Neutrophil (primary cell): ENCODE results near the gene EPYC.

Experiments
- H3K27ac ChIP-seq: fragments of 200-600 bp; sonication (generic); 2 replicates; pipeline ENCODE4 v1.5.1; 2016; ENCODE audit warnings: mild to moderate bottlenecking, moderate library complexity
- H3K27me3 ChIP-seq: fragments of 200-600 bp; sonication (generic); 2 replicates; pipeline ENCODE4 v1.6.0; 2016; ENCODE audit warnings: mild to moderate bottlenecking
- H3K36me3 ChIP-seq: fragments of 200-600 bp; sonication (generic); 2 replicates; pipeline ENCODE4 v1.5.1; 2017
- H3K4me1 ChIP-seq, 2 experiments: fragments of 200-600 bp in 1 of 2; sonication (generic) in 1 of 2; 1 replicate in 1 of 2; 2 replicates in 1 of 2; pipeline versions ENCODE4 v1.5.1 to v1.6.1; 2013 to 2016; ENCODE audit warnings: low read depth in 1 of 2, low read length in 1 of 2, mild to moderate bottlenecking in 1 of 2, moderate library complexity in 1 of 2; ENCODE audit not compliant: control insufficient read depth in 1 of 2, insufficient read depth in 1 of 2
- H3K4me3 ChIP-seq, 2 experiments: fragments of 200-600 bp in 1 of 2; sonication (generic) in 1 of 2; 1 replicate in 1 of 2; 2 replicates in 1 of 2; pipeline ENCODE4 v1.5.1; 2013 to 2016; ENCODE audit warnings: low read depth in 1 of 2, low read length in 1 of 2, mild to moderate bottlenecking in 1 of 2, moderate library complexity in 1 of 2
- H3K9me3 ChIP-seq: fragments of 200-600 bp; sonication (generic); 2 replicates; pipeline ENCODE4 v1.5.1; 2016
- TF ChIP-seq, protein P1 (sequence below): fragments of 200-600 bp; sonication (generic); IDR thresholded peaks from 2 replicates; pipeline ENCODE4 v1.5.1; 2016; ENCODE audit warnings: antibody characterized with exemption

The EPYC gene

DNA sequence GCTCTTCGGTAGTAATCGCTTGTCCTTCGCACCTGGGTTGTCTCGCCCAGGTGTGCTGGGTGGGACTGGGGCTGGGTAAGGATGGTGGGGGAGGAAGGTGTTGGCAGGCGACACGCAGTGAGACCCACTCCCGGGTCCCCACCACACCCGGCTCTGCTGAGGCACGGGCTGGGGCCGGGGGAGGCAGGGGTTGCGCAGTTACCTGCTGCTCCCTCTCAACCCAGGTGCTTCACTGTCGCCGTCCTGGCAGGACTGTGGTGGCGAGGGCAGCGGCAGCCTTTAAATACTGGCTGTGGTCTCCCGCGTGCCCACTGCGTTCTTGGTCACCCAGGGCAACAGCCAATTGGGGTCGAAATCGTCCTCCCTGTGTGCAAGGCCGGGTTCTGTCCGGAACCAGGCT is 49.9 kb downstream of the EPYC start, which contains the start of gene CCER1:
TSS of gene CCER1 (minus strand) at position 256 of the 400 bp plus-strand sequence. CDS start 434 bp downstream, outside the sequence.
- no peak within 1 kb of the TSS for H3K4me3 ChIP-seq
- H3K9me3 ChIP-seq, result no peaks in the 10 kb centered on the region
- TF ChIP-seq, protein P1, sequence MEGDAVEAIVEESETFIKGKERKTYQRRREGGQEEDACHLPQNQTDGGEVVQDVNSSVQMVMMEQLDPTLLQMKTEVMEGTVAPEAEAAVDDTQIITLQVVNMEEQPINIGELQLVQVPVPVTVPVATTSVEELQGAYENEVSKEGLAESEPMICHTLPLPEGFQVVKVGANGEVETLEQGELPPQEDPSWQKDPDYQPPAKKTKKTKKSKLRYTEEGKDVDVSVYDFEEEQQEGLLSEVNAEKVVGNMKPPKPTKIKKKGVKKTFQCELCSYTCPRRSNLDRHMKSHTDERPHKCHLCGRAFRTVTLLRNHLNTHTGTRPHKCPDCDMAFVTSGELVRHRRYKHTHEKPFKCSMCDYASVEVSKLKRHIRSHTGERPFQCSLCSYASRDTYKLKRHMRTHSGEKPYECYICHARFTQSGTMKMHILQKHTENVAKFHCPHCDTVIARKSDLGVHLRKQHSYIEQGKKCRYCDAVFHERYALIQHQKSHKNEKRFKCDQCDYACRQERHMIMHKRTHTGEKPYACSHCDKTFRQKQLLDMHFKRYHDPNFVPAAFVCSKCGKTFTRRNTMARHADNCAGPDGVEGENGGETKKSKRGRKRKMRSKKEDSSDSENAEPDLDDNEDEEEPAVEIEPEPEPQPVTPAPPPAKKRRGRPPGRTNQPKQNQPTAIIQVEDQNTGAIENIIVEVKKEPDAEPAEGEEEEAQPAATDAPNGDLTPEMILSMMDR, result no peak
- no peaks in the 10 kb centered on the region for H3K36me3 ChIP-seq
- H3K27ac ChIP-seq, result no peak within 1 kb of the TSS
- no peaks in the 10 kb centered on the region for H3K4me1 ChIP-seq
- no peaks in the 10 kb centered on the region for H3K27me3 ChIP-seq

DNA sequence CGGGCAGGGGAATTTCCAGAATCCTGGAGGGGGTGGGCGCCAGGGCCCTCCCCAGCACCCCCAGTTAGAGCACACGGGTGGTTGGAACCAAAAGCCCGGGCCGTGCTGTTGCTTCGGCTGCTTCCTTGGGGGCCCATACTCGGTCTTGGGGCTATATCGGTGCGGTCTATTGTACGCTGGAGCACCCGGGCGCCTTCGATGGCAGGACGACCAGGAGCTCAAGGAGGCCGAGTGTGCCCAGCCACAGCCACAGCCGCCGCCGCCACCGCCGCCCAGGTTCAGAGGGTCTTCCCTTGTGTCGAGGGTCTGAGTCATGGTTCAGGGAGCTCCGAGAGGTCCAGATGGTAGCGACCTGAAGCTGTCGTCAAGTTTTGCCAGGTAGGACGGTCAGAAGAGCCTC is 50.3 kb downstream of the EPYC start:
- H3K27me3 ChIP-seq, result no peaks in the 10 kb centered on the region
- no peaks in the 10 kb centered on the region for H3K4me1 ChIP-seq
- no peaks in the 10 kb centered on the region for H3K36me3 ChIP-seq
- no peaks in the 10 kb centered on the region for H3K9me3 ChIP-seq
- no peak overlapping the region for H3K4me3 ChIP-seq
- no peak overlapping the region for H3K27ac ChIP-seq
- TF ChIP-seq, protein P1, result no peak

DNA sequence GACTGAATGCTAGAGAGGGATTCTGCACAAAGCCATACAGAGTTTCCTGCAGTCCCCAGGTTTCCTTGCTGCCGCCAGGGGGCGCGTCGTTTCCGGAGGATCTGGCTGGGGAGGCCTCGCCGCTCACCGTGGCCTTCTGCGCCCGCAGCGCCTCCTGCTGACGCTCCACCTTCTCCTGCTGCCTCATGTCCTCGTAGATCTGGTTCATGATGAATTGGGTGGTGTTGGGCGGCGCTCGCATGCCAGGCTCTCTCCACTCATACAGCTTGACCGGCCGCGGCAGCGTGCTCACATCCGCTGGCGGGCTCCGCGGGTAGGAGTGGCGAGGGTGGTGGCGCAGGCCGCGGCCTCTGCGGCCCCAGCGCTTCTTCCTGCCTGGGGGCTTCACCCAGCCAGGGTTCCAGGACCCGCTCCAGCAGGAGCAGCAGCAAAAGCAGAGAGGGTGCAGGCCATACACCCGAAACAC is 50.8 kb downstream of the EPYC start:
- Histone ChIP-seq H3K4me1 (no peaks in the 10 kb centered on the region), H3K27ac (no peak overlapping the region), H3K4me3 (no peak overlapping the region), H3K36me3 (no peaks in the 10 kb centered on the region), H3K27me3 (no peaks in the 10 kb centered on the region), H3K9me3 (no peaks in the 10 kb centered on the region)
- TF ChIP-seq, protein P1, result no peak

DNA sequence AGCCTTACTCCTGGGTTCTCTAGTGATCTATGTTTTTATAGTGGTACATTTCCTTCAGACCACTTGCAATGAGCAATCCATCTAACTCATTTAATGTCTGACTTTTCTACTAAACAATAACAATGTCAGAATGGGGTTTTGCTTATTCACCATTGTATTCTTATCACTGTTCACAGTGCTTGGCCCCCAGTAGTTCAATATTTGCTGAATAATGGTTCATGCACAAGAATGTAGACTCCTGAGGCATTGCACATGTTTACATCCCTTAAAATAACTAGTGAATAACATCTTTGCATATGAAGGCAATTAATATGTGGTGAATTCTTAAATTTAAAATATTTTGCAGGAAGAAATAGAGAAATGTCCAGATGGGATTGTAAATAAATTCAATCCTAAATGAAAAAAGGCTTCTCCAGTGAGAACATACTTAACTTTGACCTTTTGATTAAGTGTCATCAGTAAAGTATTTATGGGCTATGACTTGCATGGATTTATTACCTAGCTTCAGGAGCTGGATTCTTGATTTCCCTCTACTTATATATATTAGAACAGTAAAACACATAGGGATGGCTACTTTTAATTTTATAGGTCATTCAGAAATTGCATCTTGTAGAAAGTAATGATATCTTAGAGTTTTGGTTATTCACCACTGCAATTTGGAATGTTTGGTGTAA is 53.2 kb downstream of the EPYC start:
- no peaks in the 10 kb centered on the region for H3K4me1 ChIP-seq
- H3K27me3 ChIP-seq, result no peaks in the 10 kb centered on the region
- H3K9me3 ChIP-seq, result no peaks in the 10 kb centered on the region
- no peak overlapping the region for H3K4me3 ChIP-seq
- H3K36me3 ChIP-seq, result no peaks in the 10 kb centered on the region
- TF ChIP-seq, protein P1, result no peak
- H3K27ac ChIP-seq, result no peak overlapping the region

DNA sequence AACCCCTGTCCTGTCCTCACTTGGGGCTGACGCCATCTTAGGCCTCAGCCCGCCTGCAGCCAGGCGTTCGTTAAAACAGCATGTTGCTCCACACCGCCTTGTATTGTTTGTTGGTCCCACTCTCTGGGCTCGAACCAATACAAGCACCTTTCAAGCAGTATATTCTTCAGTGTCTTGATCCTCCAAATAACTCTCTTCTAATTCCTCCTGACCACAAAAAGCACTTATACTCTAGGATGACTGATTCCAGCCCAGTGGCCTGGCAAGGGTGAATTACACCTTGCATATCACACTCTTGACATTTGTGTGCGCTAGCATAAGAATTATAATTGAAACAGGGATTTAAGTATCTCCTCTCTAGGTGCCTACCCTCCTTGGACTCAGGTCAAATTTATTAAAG is 56.9 kb downstream of the EPYC start:
- H3K9me3 ChIP-seq, result no peaks in the 10 kb centered on the region
- TF ChIP-seq, protein P1, result no peak
- H3K4me1 ChIP-seq, result no peaks in the 10 kb centered on the region
- no peaks in the 10 kb centered on the region for H3K27me3 ChIP-seq
- H3K27ac ChIP-seq, result no peak overlapping the region
- H3K4me3 ChIP-seq, result no peak overlapping the region
- no peaks in the 10 kb centered on the region for H3K36me3 ChIP-seq
